Liver (tissue), 9 donors: ENCODE measurements around the gene AGAP2. TPM values are rescaled to one million over a fixed set of nuclear protein-coding genes. Genes with fewer than 3 reads are reported as not detected.

ENCODE experiments used
- DNase-seq: peaks from one replicate; pipeline ENCODE4 v3.0.0-alpha.2; 2017; ENCODE audit warnings: low spot score
- H3K27ac ChIP-seq, 2 donors: one replicate each; pipeline ENCODE4 v1.7.0; 2013; ENCODE audit warnings: inconsistent platforms in 2 of 2, low read length in 2 of 2, control low read depth in 1 of 2, low read depth in 1 of 2, mild to moderate bottlenecking in 1 of 2
- H3K27me3 ChIP-seq, 4 donors: one replicate each; pipeline versions ENCODE4 v1.6.1 to v1.7.0; 2013; ENCODE audit warnings: low read length in 3 of 4, inconsistent platforms in 1 of 4, mild to moderate bottlenecking in 1 of 4, moderate library complexity in 1 of 4; ENCODE audit not compliant: control insufficient read depth in 4 of 4, insufficient read depth in 4 of 4
- H3K36me3 ChIP-seq, 4 donors: one replicate each; pipeline versions ENCODE4 v1.6.1 to v1.7.0; 2013; ENCODE audit warnings: low read length in 3 of 4, mild to moderate bottlenecking in 3 of 4, low read depth in 1 of 4, moderate library complexity in 1 of 4; ENCODE audit not compliant: control insufficient read depth in 4 of 4, insufficient read depth in 3 of 4
- H3K4me1 ChIP-seq, 4 donors: one replicate each; pipeline versions ENCODE4 v1.6.1 to v1.7.0; 2013; ENCODE audit warnings: low read length in 3 of 4, mild to moderate bottlenecking in 3 of 4, moderate library complexity in 1 of 4; ENCODE audit not compliant: control insufficient read depth in 4 of 4, insufficient read depth in 4 of 4
- H3K4me3 ChIP-seq, 3 donors: one replicate each; pipeline versions ENCODE4 v1.6.1 to v1.7.0; 2013; ENCODE audit warnings: low read length in 3 of 3, control low read depth in 1 of 3, low read depth in 1 of 3, mild to moderate bottlenecking in 1 of 3
- H3K9ac ChIP-seq, 2 donors: one replicate each; pipeline ENCODE4 v1.7.0; 2013; ENCODE audit warnings: low read length in 2 of 2, mild to moderate bottlenecking in 2 of 2, moderate library complexity in 2 of 2, control low read depth in 1 of 2, low read depth in 1 of 2
- H3K9me3 ChIP-seq, 4 donors: one replicate each; pipeline versions ENCODE4 v1.6.1 to v1.7.0; 2013; ENCODE audit warnings: low read length in 3 of 4; ENCODE audit not compliant: control insufficient read depth in 4 of 4
- EGR1 ChIP-seq, 2 donors: IDR thresholded peaks; 2 replicates each; pipeline ENCODE4 v1.6.1; 2016 to 2018; ENCODE audit warnings: antibody characterized with exemption in 2 of 2, low read depth in 2 of 2
- FOXA1 ChIP-seq: IDR thresholded peaks from 2 replicates; pipeline ENCODE4 v1.6.1; 2016; ENCODE audit warnings: antibody characterized with exemption
- GABPA ChIP-seq, 2 donors: IDR thresholded peaks in 1 of 2; conservative IDR thresholded peaks in 1 of 2; 2 replicates each; pipeline ENCODE4 v1.6.1; 2016; ENCODE audit warnings: antibody characterized with exemption in 2 of 2, mild to moderate bottlenecking in 1 of 2, moderate library complexity in 1 of 2
- HNF4A ChIP-seq, 2 donors: conservative IDR thresholded peaks; 2 replicates each; pipeline ENCODE4 v1.6.1; 2016; ENCODE audit warnings: antibody characterized with exemption in 2 of 2, mild to moderate bottlenecking in 2 of 2
- HNF4G ChIP-seq: IDR thresholded peaks from 2 replicates; pipeline ENCODE4 v1.6.1; 2016; ENCODE audit warnings: antibody characterized with exemption
- JUND ChIP-seq, 2 donors: IDR thresholded peaks; 2 replicates each; pipeline ENCODE4 v1.6.1; 2016; ENCODE audit warnings: antibody characterized with exemption in 2 of 2
- MAX ChIP-seq: IDR thresholded peaks from 2 replicates; pipeline ENCODE4 v1.6.1; 2016; ENCODE audit warnings: antibody characterized with exemption
- NR2F2 ChIP-seq: IDR thresholded peaks from 2 replicates; pipeline ENCODE4 v1.6.1; 2016; ENCODE audit warnings: antibody characterized with exemption
- RAD21 ChIP-seq, 2 donors: IDR thresholded peaks; 2 replicates each; pipeline ENCODE4 v1.6.1; 2016; ENCODE audit warnings: antibody characterized with exemption in 2 of 2, mild to moderate bottlenecking in 2 of 2
- REST ChIP-seq: IDR thresholded peaks from 2 replicates; pipeline ENCODE4 v1.6.1; 2016; ENCODE audit warnings: antibody characterized with exemption, mild to moderate bottlenecking
- RXRA ChIP-seq, 2 donors: IDR thresholded peaks; 2 replicates each; pipeline ENCODE4 v1.6.1; 2017 to 2018; ENCODE audit warnings: antibody characterized with exemption in 2 of 2, mild to moderate bottlenecking in 1 of 2
- SP1 ChIP-seq: IDR thresholded peaks from 2 replicates; pipeline ENCODE4 v1.6.1; 2018; ENCODE audit warnings: antibody characterized with exemption, mild to moderate bottlenecking
- TAF1 ChIP-seq: conservative IDR thresholded peaks from 2 replicates; pipeline ENCODE4 v1.6.1; 2016; ENCODE audit warnings: antibody characterized with exemption, mild to moderate bottlenecking
- YY1 ChIP-seq: IDR thresholded peaks from 2 replicates; pipeline ENCODE4 v1.6.1; 2016; ENCODE audit warnings: antibody characterized with exemption, mild to moderate bottlenecking
- ZBTB33 ChIP-seq: IDR thresholded peaks from 2 replicates; pipeline ENCODE4 v1.6.1; 2016; ENCODE audit warnings: antibody characterized with exemption
- WGBS: extraction: QIAGEN DNeasy Blood & Tissue Kit; methylation state at CpG from one replicate; pipeline ENCODE4 v1.1.7; 2013; 5-methylcytosine and 5-hydroxymethylcytosine counted together
- polyA plus RNA-seq, 2 donors: library from polyadenylated mRNA; stranded (reverse) in 1 of 2; unstranded in 1 of 2; fragments of 200-250 nt in 1 of 2; fragments of >200 nt in 1 of 2; fragmentation: Nextera tagmentation in 1 of 2; extraction: Ambion mirVana in 1 of 2; gene quantifications; one replicate each; pipeline versions ENCODE4 v1.2.1 to v1.2.3, GENCODE V29; 2013 to 2015
- total RNA-seq, 2 donors: library from RNA; depleted of rRNA; stranded (reverse); fragments of >200 nt; gene quantifications; one replicate each; pipeline ENCODE4 v1.2.3, GENCODE V29; 2014
- TF ChIP-seq, protein P1 (sequence below): IDR thresholded peaks from 2 replicates; pipeline ENCODE4 v1.6.1; 2016; ENCODE audit warnings: antibody characterized with exemption
- donor health status: healthy.
- donor health status: healthy.
- donor health status: healthy.
- donor health status: healthy.
- donor health status: healthy.

AGAP2 gene
- total and polyA plus RNA-seq, 4 donors = 0.18 to 1.7 (median 0.64) TPM

GRCh38 chr12:57753756-57754337, 15.3 kb upstream of the AGAP2 start:
- H3K9me3 ChIP-seq = no peaks in the 10 kb centered on the region
- no peak overlapping the region for H3K9ac ChIP-seq
- peaks cover 6 to 35% (median 27%) of the 10 kb centered on the region in 4 donors for H3K4me1 ChIP-seq
- TF ChIP-seq SP1 (no peak), RXRA (IDR thresholded peaks at IDR 0.05) (no peak), GABPA (IDR thresholded peaks at IDR 0.05 in 1 of 2, conservative IDR thresholded peaks at IDR 0.05 in 1 of 2) (no peak)
- 39% methylated on average over 1 of the region's 1 CpG for WGBS
- H3K4me3 ChIP-seq = no peak overlapping the region
- peaks cover 2 to 14% (median 6%) of the 10 kb centered on the region in 4 donors for H3K36me3 ChIP-seq
- no peaks in the 10 kb centered on the region for H3K27me3 ChIP-seq
- H3K27ac ChIP-seq = no peak overlapping the region
- DNase-seq = no peak

- 3% methylated on average over 5 of the region's 5 CpGs for WGBS
- Histone ChIP-seq H3K9ac (peak overlapping the region in 1 of 2 donors; percentile 40), H3K4me1 (peaks cover 6 to 35% (median 27%) of the 10 kb centered on the region in 4 donors), H3K4me3 (peak overlapping the region in 2 of 3 donors; percentile 20 to 27), H3K27me3 (no peaks in the 10 kb centered on the region), H3K27ac (peak overlapping the region; percentile 26 to 29), H3K9me3 (no peaks in the 10 kb centered on the region), H3K36me3 (peaks cover 4 to 13% (median 11%) of the 10 kb centered on the region in 4 donors)
- no peak for DNase-seq
- TF ChIP-seq EGR1 (IDR thresholded peaks at IDR 0.05; ENCODE audit: low read depth in 2 of 2) (peak in 1 of 2 donors; percentile 4), ZBTB33 (no peak), SP1 (peak; percentile 28)
Measured at GRCh38 chr12:57752668-57753000, 14.1 kb upstream of the AGAP2 start.

DNA sequence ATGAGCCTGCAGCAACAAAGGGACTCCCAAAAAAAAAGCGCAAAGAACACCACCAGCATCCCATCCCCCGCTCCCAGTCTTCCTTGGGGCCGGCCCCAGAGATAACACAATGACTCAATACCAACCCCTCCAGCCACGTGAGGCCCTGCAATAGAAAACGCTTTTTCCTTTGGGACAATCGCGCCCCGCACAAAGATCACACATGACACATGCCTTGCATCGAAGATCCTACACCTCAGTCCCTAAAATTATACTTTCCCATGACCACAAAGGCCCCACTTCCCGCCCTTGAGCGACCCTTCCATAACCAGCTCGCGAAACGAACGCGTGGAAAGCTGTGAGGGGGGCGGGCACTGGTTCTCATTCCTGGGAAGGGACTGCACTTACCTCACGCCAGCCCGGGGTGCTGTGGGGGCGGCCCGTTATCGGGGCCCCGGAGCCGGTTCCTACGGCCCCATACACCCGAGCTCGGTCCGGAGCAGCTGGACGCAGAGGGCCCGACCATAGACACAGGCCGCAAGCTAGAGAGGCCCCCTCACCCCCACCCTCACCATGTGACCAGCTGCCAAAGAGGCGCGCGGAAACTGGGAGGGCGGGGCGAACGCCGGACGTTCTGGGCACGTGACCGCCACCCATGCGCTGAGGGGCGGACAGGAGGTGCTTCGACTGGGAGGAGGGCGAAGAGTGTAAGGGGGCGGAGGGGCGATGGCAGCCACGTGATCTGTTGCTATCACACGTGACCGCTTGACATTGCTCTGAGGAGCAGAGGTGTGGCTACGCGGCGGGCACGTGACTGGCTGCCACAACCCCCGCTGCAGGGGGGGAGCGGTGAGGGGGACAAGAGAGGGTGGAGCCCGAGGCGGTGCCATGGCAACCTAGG, 13.5 kb upstream of the AGAP2 start, which contains the start of gene CDK4:
TSS of gene CDK4 (minus strand) at position 523 of the 880 bp plus-strand sequence. CDS start 593 bp downstream, outside the sequence.
- Histone ChIP-seq H3K4me1 (peaks cover 6 to 35% (median 27%) of the 10 kb centered on the region in 4 donors), H3K27me3 (no peaks in the 10 kb centered on the region), H3K4me3 (peak within 1 kb of the TSS; percentile 85 to 87 (median 85)), H3K27ac (peak within 1 kb of the TSS; percentile 69 to 83), H3K36me3 (peaks cover 4 to 17% (median 13%) of the 10 kb centered on the region in 4 donors), H3K9me3 (no peaks in the 10 kb centered on the region), H3K9ac (peak within 1 kb of the TSS; percentile 74 to 83)
- under 1% methylated on average over 58 of the region's 58 CpGs for whole genome bisulfite sequencing
- DNase-seq = peak; percentile 96
- TF ChIP-seq REST (peak; percentile 66), YY1 (peak; percentile 53), EGR1 (IDR thresholded peaks at IDR 0.05; ENCODE audit: low read depth in 2 of 2) (peak; percentile 83 to 97), MAX (peak; percentile 92), ZBTB33 (no peak), HNF4G (no peak), SP1 (peak; percentile 81), GABPA (IDR thresholded peaks at IDR 0.05 in 1 of 2, conservative IDR thresholded peaks at IDR 0.05 in 1 of 2) (peak in 1 of 2 donors; percentile 88), RAD21 (IDR thresholded peaks at IDR 0.05) (no peak), JUND (IDR thresholded peaks at IDR 0.05) (no peak), RXRA (IDR thresholded peaks at IDR 0.05) (peak; percentile 48 to 57), NR2F2 (no peak), TAF1 (peak; percentile 17), HNF4A (conservative IDR thresholded peaks at IDR 0.05) (peak; percentile 30 to 37), FOXA1 (peak; percentile 29)
- TF ChIP-seq, protein P1, sequence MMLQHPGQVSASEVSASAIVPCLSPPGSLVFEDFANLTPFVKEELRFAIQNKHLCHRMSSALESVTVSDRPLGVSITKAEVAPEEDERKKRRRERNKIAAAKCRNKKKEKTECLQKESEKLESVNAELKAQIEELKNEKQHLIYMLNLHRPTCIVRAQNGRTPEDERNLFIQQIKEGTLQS = peak; percentile 22
